CD4-positive, CD25-positive, alpha-beta regulatory T cell (primary cell): Measurements from ENCODE around the gene CABP7. TPM values are rescaled to one million over a fixed set of nuclear protein-coding genes. Genes with fewer than 3 reads are reported as not detected.
A peak's percentile ranks its signal among the peaks of the same experiment; 100 is the strongest.
"Not testable (repeated sequence)": the region's sequence is repeated elsewhere in the genome, so short reads cannot be mapped to it uniquely, and the experiment has no call there.

Source experiments
- ATAC-seq, 2 donors: fragments of 150-1000 bp; cut with Tn5 transposase; one replicate each; pipeline ENCODE4 v1.10.0; 2021; ENCODE audit warnings: low read depth in 2 of 2, moderate number of reproducible peaks in 2 of 2, moderate library complexity in 1 of 2
- DNase-seq, 3 donors: peaks; one replicate each; pipeline versions ENCODE4 v3.0.0 to v3.0.0-alpha.2; 2012 to 2022; ENCODE audit warnings: mixed read lengths in 1 of 3
- H3K27ac ChIP-seq: one replicate; pipeline ENCODE4 v1.7.0; 2013; ENCODE audit warnings: mild to moderate bottlenecking, low read length; ENCODE audit not compliant: insufficient read depth, poor library complexity, severe bottlenecking
- H3K27me3 ChIP-seq: one replicate; pipeline ENCODE4 v1.7.0; 2013; ENCODE audit warnings: low read length; ENCODE audit not compliant: control insufficient read depth, insufficient read depth
- H3K36me3 ChIP-seq: one replicate; pipeline ENCODE4 v1.7.0; 2013; ENCODE audit warnings: mild to moderate bottlenecking, low read length, moderate library complexity; ENCODE audit not compliant: control insufficient read depth, insufficient read depth
- H3K4me1 ChIP-seq: 2 replicates; pipeline ENCODE4 v1.7.0; 2013; ENCODE audit warnings: mild to moderate bottlenecking, low read length; ENCODE audit not compliant: insufficient read depth, control insufficient read depth, poor library complexity, severe bottlenecking
- H3K4me3 ChIP-seq: one replicate; pipeline ENCODE4 v1.7.0; 2013; ENCODE audit warnings: low read depth, mild to moderate bottlenecking, low read length, moderate library complexity
- H3K9me3 ChIP-seq, 2 experiments: 1 replicate in 1 of 2; 2 replicates in 1 of 2; pipeline ENCODE4 v1.7.0; 2013; ENCODE audit warnings: low read length in 2 of 2, mild to moderate bottlenecking in 1 of 2, moderate library complexity in 1 of 2; ENCODE audit not compliant: control insufficient read depth in 2 of 2
- H3K27ac Mint-ChIP-seq, 3 donors: one replicate each; pipeline ENCODE4 v1.8.0; 2020 to 2022; ENCODE audit warnings: mild to moderate bottlenecking in 3 of 3, mixed read lengths in 3 of 3, moderate library complexity in 2 of 3
- H3K27me3 Mint-ChIP-seq: one replicate; pipeline ENCODE4 v1.8.0; 2022; ENCODE audit warnings: mild to moderate bottlenecking, mixed read lengths
- H3K36me3 Mint-ChIP-seq: one replicate; pipeline ENCODE4 v1.8.0; 2020; ENCODE audit warnings: mixed read lengths
- H3K4me1 Mint-ChIP-seq, 4 donors: one replicate each; pipeline ENCODE4 v1.8.0; 2020 to 2022; ENCODE audit warnings: mixed read lengths in 4 of 4, mild to moderate bottlenecking in 1 of 4
- H3K4me3 Mint-ChIP-seq, 4 donors: one replicate each; pipeline ENCODE4 v1.8.0; 2020 to 2022; ENCODE audit warnings: mild to moderate bottlenecking in 4 of 4, mixed read lengths in 4 of 4, moderate library complexity in 3 of 4
- H3K9me3 Mint-ChIP-seq, 7 donors: one replicate each; pipeline ENCODE4 v1.8.0; 2020 to 2022; ENCODE audit warnings: mixed read lengths in 7 of 7, mild to moderate bottlenecking in 3 of 7, moderate library complexity in 2 of 7
- polyA plus RNA-seq, 4 donors: library from polyadenylated mRNA; unstranded; fragments of 300-500 nt; fragmentation: Illumina TruSeq; gene quantifications; one replicate each; pipeline ENCODE4 v1.2.3, GENCODE V29; 2021
- total RNA-seq: library from RNA; stranded (reverse); gene quantifications from one replicate; pipeline ENCODE4 v1.2.3, GENCODE V29; 2022

CABP7 gene
- total and polyA plus RNA-seq, 5 donors from 2014 or later = 0.11 to 0.35 (median 0.19) TPM

DNA sequence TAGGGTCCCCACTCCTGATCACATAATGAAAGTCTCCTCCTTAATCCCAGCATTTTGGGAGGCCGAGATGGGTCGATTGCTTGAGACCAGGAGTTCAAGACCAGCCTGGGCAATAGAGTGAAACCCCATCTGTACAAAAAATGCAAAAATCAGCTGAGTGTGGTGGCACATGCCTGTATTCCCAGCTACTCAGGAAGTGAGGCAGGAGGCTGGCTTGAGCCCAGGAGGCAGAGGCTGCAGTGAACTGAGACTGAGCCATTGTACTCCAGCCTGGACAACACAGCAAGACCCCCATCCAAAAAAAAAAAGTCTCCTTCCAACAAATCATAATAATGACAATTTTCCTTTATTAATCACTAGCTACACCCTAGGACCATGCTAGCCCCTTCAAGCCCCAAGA, 31.9 kb downstream of the CABP7 start:
- peaks cover 0 to 23% (median 12%) of the 10 kb centered on the region in 4 donors for H3K4me1 Mint-ChIP-seq
- no peak overlapping the region for H3K4me3 Mint-ChIP-seq
- H3K27me3 ChIP-seq = no peaks in the 10 kb centered on the region
- peaks cover 11% of the 10 kb centered on the region for H3K4me1 ChIP-seq
- H3K27me3 Mint-ChIP-seq = no peaks in the 10 kb centered on the region
- DNase-seq (no peak), ATAC-seq (no peak)
- no peaks in the 10 kb centered on the region for H3K9me3 Mint-ChIP-seq
- no peaks in the 10 kb centered on the region for H3K9me3 ChIP-seq
- H3K36me3 Mint-ChIP-seq = peaks cover 29% of the 10 kb centered on the region
- peak overlapping the region; percentile 89 to 97 (median 89) for H3K27ac Mint-ChIP-seq
- H3K27ac ChIP-seq = peak overlapping the region; percentile 61
- H3K4me3 ChIP-seq = no peak overlapping the region
- H3K36me3 ChIP-seq = peaks cover 7% of the 10 kb centered on the region

DNA sequence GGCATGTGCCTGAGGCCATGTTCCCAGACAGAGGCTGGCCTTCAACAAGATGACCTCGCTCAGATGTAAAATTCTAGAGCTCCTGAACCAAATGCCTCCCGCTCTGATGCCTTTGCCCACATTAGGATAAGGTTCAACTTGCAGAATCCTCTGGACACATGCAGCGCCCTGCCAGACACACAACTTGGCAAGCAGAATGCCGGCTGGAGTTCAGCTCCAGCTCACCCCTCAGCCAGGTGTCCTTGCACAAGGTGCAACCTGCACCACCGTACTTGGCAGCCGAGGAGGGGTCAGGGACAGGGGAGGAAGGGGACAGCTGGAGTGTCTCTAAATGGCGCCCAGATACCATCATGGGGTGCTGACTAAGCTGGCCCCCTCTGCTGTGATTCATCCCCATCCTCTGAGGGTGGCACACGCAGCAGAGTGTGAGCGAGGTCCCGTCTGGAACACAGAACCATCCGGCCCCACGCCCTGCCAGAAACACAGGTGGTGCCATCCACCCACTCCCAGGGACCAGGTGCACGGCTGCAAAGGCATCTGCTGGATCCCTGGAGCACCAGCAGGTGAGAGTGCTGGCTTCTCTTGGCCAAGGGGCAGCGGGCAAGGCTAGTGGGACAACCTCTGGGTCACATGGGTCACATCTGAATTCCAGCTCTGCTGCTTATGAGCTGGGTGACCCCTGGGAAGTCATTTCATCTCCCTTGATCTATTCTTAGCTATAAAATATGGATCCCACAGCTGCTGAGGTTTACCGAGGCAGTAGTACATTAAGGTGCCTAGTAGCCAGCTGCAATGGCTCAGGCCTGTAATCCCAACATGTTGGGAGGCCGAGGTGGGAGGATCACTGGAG, 34.2 kb downstream of the CABP7 start:
- DNase-seq (no peak), ATAC-seq (no peak)
- peaks cover 0 to 23% (median 13%) of the 10 kb centered on the region in 4 donors for H3K4me1 Mint-ChIP-seq
- Histone ChIP-seq H3K4me3 (no peak overlapping the region), H3K27ac (no peak overlapping the region), H3K36me3 (no peaks in the 10 kb centered on the region), H3K27me3 (no peaks in the 10 kb centered on the region), H3K4me1 (peaks cover 11% of the 10 kb centered on the region), H3K9me3 (no peaks in the 10 kb centered on the region)
- no peak overlapping the region for H3K4me3 Mint-ChIP-seq
- no peaks in the 10 kb centered on the region for H3K9me3 Mint-ChIP-seq
- H3K27me3 Mint-ChIP-seq = no peaks in the 10 kb centered on the region
- peaks cover 18% of the 10 kb centered on the region for H3K36me3 Mint-ChIP-seq
- H3K27ac Mint-ChIP-seq = no peak overlapping the region

GRCh38 chr22:29754658-29755395, 35.0 kb downstream of the CABP7 start:
- H3K4me3 Mint-ChIP-seq, H3K9me3 Mint-ChIP-seq, H3K27ac Mint-ChIP-seq: not testable (repeated sequence)

GRCh38 chr22:29755889-29756288, 36.1 kb downstream of the CABP7 start:
- no peak overlapping the region for H3K27ac ChIP-seq
- H3K4me1 ChIP-seq = peaks cover 7% of the 10 kb centered on the region
- ATAC-seq (no peak), DNase-seq (no peak)
- no peaks in the 10 kb centered on the region for H3K9me3 Mint-ChIP-seq
- peaks cover 2 to 21% (median 4%) of the 10 kb centered on the region in 4 donors for H3K4me1 Mint-ChIP-seq
- no peak overlapping the region for H3K4me3 Mint-ChIP-seq
- H3K4me3 ChIP-seq = no peak overlapping the region
- H3K36me3 Mint-ChIP-seq = peaks cover 5% of the 10 kb centered on the region
- H3K9me3 ChIP-seq = no peaks in the 10 kb centered on the region
- H3K27ac Mint-ChIP-seq = no peak overlapping the region
- no peaks in the 10 kb centered on the region for H3K36me3 ChIP-seq
- H3K27me3 ChIP-seq = no peaks in the 10 kb centered on the region
- H3K27me3 Mint-ChIP-seq = no peaks in the 10 kb centered on the region

More at GRCh38 chr22:29754658-29755395, 35.0 kb downstream of the CABP7 start:
- H3K27ac ChIP-seq, DNase-seq, ATAC-seq, H3K36me3 ChIP-seq, H3K27me3 ChIP-seq, H3K27me3 Mint-ChIP-seq, H3K4me3 ChIP-seq, H3K9me3 ChIP-seq: not testable (repeated sequence)
- H3K36me3 Mint-ChIP-seq = peaks cover 15% of the 10 kb centered on the region
- H3K4me1 ChIP-seq = peaks cover 11% of the 10 kb centered on the region
- H3K4me1 Mint-ChIP-seq = peaks cover 2 to 26% (median 10%) of the 10 kb centered on the region in 4 donors

- H3K4me3 Mint-ChIP-seq = no peak overlapping the region
- peaks cover 3% of the 10 kb centered on the region for H3K36me3 Mint-ChIP-seq
- DNase-seq (no peak), ATAC-seq (no peak)
- Histone ChIP-seq H3K4me3 (no peak overlapping the region), H3K4me1 (peaks cover 3% of the 10 kb centered on the region), H3K9me3 (no peaks in the 10 kb centered on the region), H3K27ac (no peak overlapping the region), H3K27me3 (no peaks in the 10 kb centered on the region), H3K36me3 (no peaks in the 10 kb centered on the region)
- peaks cover under 1 to 16% (median 3%) of the 10 kb centered on the region in 4 donors for H3K4me1 Mint-ChIP-seq
- no peaks in the 10 kb centered on the region for H3K9me3 Mint-ChIP-seq
- H3K27me3 Mint-ChIP-seq = no peaks in the 10 kb centered on the region
- no peak overlapping the region for H3K27ac Mint-ChIP-seq
Measured at GRCh38 chr22:29756341-29756740, 36.5 kb downstream of the CABP7 start.

GRCh38 chr22:29757096-29757495, 37.3 kb downstream of the CABP7 start:
- H3K27ac ChIP-seq = no peak overlapping the region
- ATAC-seq (no peak), DNase-seq (no peak)
- no peaks in the 10 kb centered on the region for H3K9me3 ChIP-seq
- no peaks in the 10 kb centered on the region for H3K4me1 ChIP-seq
- no peaks in the 10 kb centered on the region for H3K27me3 ChIP-seq
- no peaks in the 10 kb centered on the region for H3K27me3 Mint-ChIP-seq
- H3K4me3 Mint-ChIP-seq = no peak overlapping the region
- no peak overlapping the region for H3K27ac Mint-ChIP-seq
- no peaks in the 10 kb centered on the region for H3K36me3 ChIP-seq
- no peaks in the 10 kb centered on the region for H3K9me3 Mint-ChIP-seq
- peaks cover 3% of the 10 kb centered on the region for H3K36me3 Mint-ChIP-seq
- H3K4me3 ChIP-seq = no peak overlapping the region
- peaks cover 0 to 9% (median 3%) of the 10 kb centered on the region in 4 donors for H3K4me1 Mint-ChIP-seq

DNA sequence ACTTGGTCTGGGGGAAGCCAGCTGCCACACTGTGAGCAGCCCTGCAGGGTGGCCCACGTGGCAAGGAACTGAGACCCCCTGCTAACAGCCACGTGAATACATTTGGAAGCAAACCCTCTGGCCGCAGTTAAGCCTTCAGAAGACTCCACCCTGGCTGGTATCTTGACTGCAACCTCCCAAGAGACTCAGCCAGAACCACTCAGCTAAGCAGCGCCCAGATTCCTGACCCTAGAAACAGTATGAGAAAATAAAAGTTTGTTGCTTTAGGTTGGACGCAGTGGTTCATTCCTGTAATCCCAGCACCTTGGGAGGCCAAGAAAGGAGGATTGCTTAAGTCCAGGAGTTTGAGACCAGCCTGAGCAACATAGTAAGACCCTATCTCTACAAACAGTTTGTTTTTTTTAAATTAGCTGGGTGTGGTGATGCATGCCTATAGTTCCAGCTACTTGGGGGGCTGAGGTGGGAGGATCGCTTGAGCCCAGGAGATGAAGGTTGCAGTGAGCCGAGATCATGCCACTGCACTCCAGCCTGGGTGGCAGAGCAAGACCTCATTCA, 38.3 kb downstream of the CABP7 start:
- Histone ChIP-seq H3K27ac (no peak overlapping the region), H3K27me3 (no peaks in the 10 kb centered on the region), H3K4me1 (no peaks in the 10 kb centered on the region), H3K36me3 (no peaks in the 10 kb centered on the region), H3K9me3 (no peaks in the 10 kb centered on the region), H3K4me3 (no peak overlapping the region)
- no peak for DNase-seq
- Mint-ChIP-seq H3K27ac (no peak overlapping the region), H3K4me3 (no peak overlapping the region), H3K27me3 (no peaks in the 10 kb centered on the region), H3K4me1 (peaks cover 0 to 5% (median 3%) of the 10 kb centered on the region in 4 donors), H3K9me3 (no peaks in the 10 kb centered on the region), H3K36me3 (peaks cover 3% of the 10 kb centered on the region)
- ATAC-seq = no peak
